Measurements from ENCODE around the gene ARPC1B.
A peak's percentile ranks its signal among the peaks of the same experiment; 100 is the strongest.
"Not testable (repeated sequence)": the region's sequence is repeated elsewhere in the genome, so short reads cannot be mapped to it uniquely, and the experiment has no call there.

ARPC1B gene

DNA sequence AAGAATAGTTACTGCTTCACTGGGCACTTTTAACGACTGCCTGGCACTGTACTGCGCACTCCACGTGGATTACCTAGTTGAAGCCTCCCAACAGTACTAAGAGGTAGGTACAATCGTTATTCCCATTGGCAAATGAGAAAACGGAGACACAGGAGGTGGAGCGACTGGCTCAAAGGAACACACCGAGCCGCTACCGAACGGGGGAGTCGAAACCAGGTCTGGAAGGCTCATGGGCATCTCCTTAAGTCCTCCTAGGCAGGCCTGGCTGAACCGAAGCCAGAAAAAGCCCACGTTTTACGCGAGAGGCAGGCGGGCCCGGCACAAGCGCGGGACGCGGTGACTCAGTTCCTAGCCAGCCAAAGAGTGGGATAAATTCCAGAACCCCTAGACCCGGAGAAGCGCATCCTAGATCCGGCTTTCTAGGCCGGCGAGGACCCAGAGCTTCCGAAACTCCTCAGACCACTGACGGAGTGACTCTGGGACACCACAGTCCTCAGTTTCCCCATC lies 33.4 kb downstream of the ARPC1B start:
- DNase-seq (ENCODE audit: low read depth) = peak; percentile 82
- TF ChIP-seq, protein P1, sequence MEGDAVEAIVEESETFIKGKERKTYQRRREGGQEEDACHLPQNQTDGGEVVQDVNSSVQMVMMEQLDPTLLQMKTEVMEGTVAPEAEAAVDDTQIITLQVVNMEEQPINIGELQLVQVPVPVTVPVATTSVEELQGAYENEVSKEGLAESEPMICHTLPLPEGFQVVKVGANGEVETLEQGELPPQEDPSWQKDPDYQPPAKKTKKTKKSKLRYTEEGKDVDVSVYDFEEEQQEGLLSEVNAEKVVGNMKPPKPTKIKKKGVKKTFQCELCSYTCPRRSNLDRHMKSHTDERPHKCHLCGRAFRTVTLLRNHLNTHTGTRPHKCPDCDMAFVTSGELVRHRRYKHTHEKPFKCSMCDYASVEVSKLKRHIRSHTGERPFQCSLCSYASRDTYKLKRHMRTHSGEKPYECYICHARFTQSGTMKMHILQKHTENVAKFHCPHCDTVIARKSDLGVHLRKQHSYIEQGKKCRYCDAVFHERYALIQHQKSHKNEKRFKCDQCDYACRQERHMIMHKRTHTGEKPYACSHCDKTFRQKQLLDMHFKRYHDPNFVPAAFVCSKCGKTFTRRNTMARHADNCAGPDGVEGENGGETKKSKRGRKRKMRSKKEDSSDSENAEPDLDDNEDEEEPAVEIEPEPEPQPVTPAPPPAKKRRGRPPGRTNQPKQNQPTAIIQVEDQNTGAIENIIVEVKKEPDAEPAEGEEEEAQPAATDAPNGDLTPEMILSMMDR (conservative IDR thresholded peaks at IDR 0.05; ENCODE audit: low read length) = no peak
- peak overlapping the region; percentile 100 for H3K4me3 ChIP-seq (ENCODE audit: low read length)

DNA sequence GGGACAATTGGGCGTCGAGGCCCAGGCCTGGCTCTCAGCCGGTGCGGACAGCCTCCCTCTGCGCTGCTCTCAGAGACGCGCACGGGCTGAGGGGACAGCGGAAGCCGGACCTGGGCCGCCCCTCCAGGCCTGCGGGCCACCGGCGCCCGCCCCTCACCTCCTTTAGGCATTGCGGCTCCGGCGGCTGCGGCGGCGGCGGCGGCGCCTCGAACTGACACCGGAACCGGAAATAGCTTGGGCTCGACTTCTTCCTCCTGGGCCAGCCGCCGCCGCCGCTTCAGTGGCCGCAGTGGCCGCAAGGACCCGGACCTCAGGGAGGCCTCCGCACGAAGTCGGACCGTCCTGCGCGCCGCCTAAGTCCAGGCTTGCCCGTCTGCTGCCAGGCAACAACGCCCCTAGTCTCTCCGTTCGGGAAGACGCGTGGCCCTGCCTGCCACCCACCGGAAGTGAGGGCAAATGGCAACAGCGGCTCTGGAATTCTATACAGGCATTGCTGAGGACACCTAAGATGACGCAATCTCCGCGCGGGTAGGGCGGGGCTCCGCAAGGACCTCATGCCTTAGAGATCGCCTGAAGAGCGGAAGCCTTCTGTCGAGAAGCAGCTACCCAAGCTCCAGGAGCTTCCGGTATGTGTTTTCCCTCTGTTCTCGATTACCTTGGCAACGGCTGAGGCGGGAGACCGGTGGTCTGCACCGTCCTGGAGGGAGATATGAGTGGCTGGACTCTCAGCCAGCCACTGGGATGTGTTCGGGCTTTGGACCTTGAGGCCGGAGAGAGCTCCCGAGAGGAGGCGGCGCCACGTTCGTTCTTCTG lies 34.1 kb downstream of the ARPC1B start, which contains the start of the genes BUD31 and PDAP1:
TSS of gene BUD31 (plus strand) at position 591 of the 813 bp plus-strand sequence. CDS start 2,124 bp downstream, outside the sequence.
TSS of gene PDAP1 (minus strand) at position 219 of the 813 bp plus-strand sequence. CDS start at position 170, 49 bp downstream.
- DNase-seq (ENCODE audit: low read depth) = peak; percentile 95
- peak within 1 kb of the TSS; percentile 100 for H3K4me3 ChIP-seq (ENCODE audit: low read length)
- TF ChIP-seq, protein P1 (conservative IDR thresholded peaks at IDR 0.05; ENCODE audit: low read length) = no peak

DNA sequence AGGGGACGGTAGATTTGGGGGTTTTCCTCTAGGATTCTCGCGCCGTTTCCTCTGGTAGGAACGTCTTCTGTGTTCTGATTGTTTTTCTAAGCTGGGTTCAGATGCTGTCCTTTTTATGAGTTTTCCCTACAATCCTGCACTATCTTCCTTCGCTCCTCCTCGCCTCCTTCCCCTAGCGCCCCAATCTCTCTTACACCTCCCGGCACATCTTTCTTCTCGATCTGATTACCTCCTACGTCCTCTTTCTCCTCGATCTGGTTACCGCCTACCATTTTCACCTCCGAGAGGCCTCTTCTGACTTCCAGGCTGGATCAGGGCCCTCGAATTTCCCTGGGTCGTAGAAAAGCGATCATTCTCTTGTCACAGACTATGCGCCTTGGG lies 34.7 kb downstream of the ARPC1B start:
- peak overlapping the region; percentile 100 for H3K4me3 ChIP-seq (ENCODE audit: low read length)
- TF ChIP-seq, protein P1 (conservative IDR thresholded peaks at IDR 0.05; ENCODE audit: low read length) = no peak
- no peak for DNase-seq (ENCODE audit: low read depth)

DNA sequence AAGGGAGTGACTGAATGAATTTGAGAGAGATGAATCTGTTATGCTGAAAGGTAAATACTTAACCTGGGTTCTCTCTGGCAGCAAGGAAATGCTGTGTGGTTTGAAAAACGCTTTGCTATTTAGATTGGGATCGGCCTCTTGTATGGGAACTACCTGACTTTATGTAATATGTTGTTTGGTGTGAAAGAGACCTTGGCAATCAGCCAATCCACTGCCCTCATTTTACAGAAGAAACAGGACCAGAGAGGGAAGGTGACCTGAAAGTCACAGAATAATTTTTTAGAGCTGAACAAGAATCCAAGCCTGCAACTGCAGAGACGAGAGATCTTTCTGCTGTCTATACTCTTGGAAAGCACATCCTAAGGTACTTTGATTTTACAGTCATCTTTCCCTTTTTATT lies 35.3 kb downstream of the ARPC1B start:
- no peak for DNase-seq (ENCODE audit: low read depth)
- peak overlapping the region; percentile 100 for H3K4me3 ChIP-seq (ENCODE audit: low read length)
- TF ChIP-seq, protein P1 (conservative IDR thresholded peaks at IDR 0.05; ENCODE audit: low read length) = no peak

DNA sequence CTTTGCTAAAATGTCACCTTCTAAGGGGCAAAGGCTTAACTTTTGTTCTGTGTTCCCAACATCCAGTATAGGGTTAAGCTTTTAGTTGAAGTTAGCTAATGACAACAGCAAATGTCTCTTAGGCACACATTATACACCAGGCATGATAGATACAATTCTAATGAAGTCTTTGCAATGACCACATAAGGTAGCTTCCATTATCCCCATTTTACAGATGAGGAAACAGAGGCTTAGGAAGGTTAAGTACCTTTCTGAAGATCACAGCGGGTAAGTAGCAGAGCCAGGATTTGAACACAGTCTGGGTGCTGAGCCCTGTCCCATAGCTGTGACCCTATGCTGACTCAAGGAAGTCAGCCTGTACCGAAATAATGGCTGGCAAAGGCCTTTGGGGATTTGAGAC lies 36.1 kb downstream of the ARPC1B start:
- no peak for DNase-seq (ENCODE audit: low read depth)
- TF ChIP-seq, protein P1 (conservative IDR thresholded peaks at IDR 0.05; ENCODE audit: low read length) = no peak
- H3K4me3 ChIP-seq (ENCODE audit: low read length) = no peak overlapping the region; the same call in 1 of the 2 replicates

DNA sequence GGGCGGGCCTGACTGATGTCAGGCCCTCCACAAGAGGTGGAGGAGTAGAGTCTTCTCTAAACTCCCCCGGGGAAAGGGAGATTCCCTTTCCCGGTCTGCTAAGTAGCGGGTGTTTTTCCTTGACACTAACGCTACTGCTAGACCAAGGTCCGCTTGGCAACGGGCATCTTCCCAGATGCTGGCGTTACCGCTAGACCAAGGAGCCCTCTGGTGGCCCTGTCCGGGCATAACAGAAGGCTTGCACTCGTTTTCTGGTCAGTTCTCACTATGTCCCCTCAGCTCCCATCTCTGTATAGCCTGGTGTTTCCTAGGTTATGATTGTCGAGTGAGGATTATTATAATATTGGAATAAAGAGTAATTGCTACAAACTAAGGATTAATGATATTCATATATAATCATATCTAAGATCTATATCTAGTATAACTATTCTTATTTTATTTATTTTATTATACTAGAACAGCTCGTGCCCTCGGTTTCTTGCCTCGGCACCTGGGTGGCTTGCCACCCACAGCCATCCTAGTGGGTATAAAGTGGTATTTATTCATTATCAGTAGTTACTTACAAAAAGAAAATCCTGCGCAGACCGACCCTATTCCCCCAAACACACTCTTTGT lies 41.1 kb downstream of the ARPC1B start:
- DNase-seq (ENCODE audit: low read depth) = peak; percentile 75

More for the DNA sequence above, 41.1 kb downstream of the ARPC1B start:
- not testable (repeated sequence) for H3K4me3 ChIP-seq (ENCODE audit: low read length)
- TF ChIP-seq, protein P1 (conservative IDR thresholded peaks at IDR 0.05; ENCODE audit: low read length) = peak; percentile 65
